ENCODE measurements around the gene TNFRSF8.

- TF ChIP-seq CTCF (conservative IDR thresholded peaks at IDR 0.05 in 1 of 2, IDR thresholded peaks at IDR 0.05 in 1 of 2; ENCODE audit: extremely low read depth in 1 of 2, insufficient read depth in 1 of 2, low read depth in 1 of 2, low read length in 2 of 2) (no peak), EZH2 (IDR thresholded peaks at IDR 0.05; ENCODE audit: borderline replicate concordance, low read length) (no peak)
These were observed 15.8 kb upstream of the TNFRSF8 start for GRCh38 chr1:12047120-12047876.

Measured in mammary epithelial cell (primary cell).